ENCODE data around the gene C11orf65.

DNA sequence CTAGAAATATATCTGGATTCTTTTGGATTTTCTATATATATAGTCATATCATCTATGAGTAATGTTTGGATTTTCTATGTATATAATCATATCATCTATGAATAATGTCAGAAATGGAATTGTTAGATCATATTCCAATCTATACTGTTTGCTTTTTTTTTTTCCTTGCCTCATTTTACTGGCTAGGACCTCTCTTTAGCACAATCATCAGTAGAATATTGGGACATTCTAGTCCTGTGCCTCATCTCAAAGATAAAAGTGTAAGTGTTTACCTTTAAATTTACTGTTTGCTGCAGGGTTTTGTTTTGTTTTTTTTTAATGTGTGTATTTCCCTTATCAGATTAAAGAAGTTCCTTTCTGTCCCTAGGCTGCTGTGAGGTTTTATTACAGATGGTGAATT, 97.0 kb downstream of the C11orf65 start:
- TF ChIP-seq, protein P1, sequence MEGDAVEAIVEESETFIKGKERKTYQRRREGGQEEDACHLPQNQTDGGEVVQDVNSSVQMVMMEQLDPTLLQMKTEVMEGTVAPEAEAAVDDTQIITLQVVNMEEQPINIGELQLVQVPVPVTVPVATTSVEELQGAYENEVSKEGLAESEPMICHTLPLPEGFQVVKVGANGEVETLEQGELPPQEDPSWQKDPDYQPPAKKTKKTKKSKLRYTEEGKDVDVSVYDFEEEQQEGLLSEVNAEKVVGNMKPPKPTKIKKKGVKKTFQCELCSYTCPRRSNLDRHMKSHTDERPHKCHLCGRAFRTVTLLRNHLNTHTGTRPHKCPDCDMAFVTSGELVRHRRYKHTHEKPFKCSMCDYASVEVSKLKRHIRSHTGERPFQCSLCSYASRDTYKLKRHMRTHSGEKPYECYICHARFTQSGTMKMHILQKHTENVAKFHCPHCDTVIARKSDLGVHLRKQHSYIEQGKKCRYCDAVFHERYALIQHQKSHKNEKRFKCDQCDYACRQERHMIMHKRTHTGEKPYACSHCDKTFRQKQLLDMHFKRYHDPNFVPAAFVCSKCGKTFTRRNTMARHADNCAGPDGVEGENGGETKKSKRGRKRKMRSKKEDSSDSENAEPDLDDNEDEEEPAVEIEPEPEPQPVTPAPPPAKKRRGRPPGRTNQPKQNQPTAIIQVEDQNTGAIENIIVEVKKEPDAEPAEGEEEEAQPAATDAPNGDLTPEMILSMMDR (conservative IDR thresholded peaks at IDR 0.05; ENCODE audit: low read length) = no peak
- TF ChIP-seq EZH2phosphoT487 (IDR thresholded peaks at IDR 0.05; ENCODE audit: borderline replicate concordance, low read depth, low read length) = no peak

All from OCI-LY7 (cell line).